HL-60 (cell line): ENCODE results near the gene DEUP1.

ENCODE experiments used
- DNase-seq, 2 experiments: peaks; one replicate each; pipeline ENCODE4 v3.0.0-alpha.2; 2010 to 2020; ENCODE audit warnings: low read depth in 1 of 2, low spot score in 1 of 2
- H3K27ac ChIP-seq: fragments of 250-450 bp; sonication (Bioruptor Pico); replicated peaks from 2 replicates; pipeline ENCODE4 v1.5.1; 2020; ENCODE audit warnings: mild to moderate bottlenecking, moderate library complexity
- H3K27me3 ChIP-seq: fragments of 250-450 bp; sonication (Bioruptor Pico); 2 replicates; pipeline ENCODE4 v1.5.1; 2021; ENCODE audit warnings: mild to moderate bottlenecking, moderate library complexity; ENCODE audit not compliant: insufficient read depth, poor library complexity, severe bottlenecking
- H3K4me3 ChIP-seq: replicated peaks from 2 replicates; pipeline ENCODE4 v1.5.1; 2011; ENCODE audit warnings: mild to moderate bottlenecking, control low read depth, low read length; ENCODE audit not compliant: insufficient read depth
- CTCF ChIP-seq: IDR thresholded peaks from one replicate; pipeline ENCODE4 v1.5.1; 2011; ENCODE audit warnings: low read length, control low read depth, inconsistent platforms; ENCODE audit not compliant: insufficient read depth
- GABPA ChIP-seq: IDR thresholded peaks from 2 replicates; pipeline ENCODE4 v1.6.1; 2012; ENCODE audit warnings: low read depth
- POLR2AphosphoS5 ChIP-seq: IDR thresholded peaks from 2 replicates; pipeline ENCODE4 v1.6.1; 2012; ENCODE audit warnings: low read depth
- SPI1 ChIP-seq: IDR thresholded peaks from 2 replicates; pipeline ENCODE4 v1.6.1; 2012; ENCODE audit warnings: low read depth, mild to moderate bottlenecking, borderline replicate concordance
- TF ChIP-seq, protein P1 (sequence below): IDR thresholded peaks from 2 replicates; pipeline ENCODE4 v1.6.1; 2012; ENCODE audit warnings: low read depth; ENCODE audit not compliant: insufficient replicate concordance

DEUP1 gene

GRCh38 chr11:93322207-93322606, 8.3 kb upstream of the DEUP1 start:
- H3K4me3 ChIP-seq: no peak overlapping the region
- TF ChIP-seq SPI1: no peak
- TF ChIP-seq, protein P1, sequence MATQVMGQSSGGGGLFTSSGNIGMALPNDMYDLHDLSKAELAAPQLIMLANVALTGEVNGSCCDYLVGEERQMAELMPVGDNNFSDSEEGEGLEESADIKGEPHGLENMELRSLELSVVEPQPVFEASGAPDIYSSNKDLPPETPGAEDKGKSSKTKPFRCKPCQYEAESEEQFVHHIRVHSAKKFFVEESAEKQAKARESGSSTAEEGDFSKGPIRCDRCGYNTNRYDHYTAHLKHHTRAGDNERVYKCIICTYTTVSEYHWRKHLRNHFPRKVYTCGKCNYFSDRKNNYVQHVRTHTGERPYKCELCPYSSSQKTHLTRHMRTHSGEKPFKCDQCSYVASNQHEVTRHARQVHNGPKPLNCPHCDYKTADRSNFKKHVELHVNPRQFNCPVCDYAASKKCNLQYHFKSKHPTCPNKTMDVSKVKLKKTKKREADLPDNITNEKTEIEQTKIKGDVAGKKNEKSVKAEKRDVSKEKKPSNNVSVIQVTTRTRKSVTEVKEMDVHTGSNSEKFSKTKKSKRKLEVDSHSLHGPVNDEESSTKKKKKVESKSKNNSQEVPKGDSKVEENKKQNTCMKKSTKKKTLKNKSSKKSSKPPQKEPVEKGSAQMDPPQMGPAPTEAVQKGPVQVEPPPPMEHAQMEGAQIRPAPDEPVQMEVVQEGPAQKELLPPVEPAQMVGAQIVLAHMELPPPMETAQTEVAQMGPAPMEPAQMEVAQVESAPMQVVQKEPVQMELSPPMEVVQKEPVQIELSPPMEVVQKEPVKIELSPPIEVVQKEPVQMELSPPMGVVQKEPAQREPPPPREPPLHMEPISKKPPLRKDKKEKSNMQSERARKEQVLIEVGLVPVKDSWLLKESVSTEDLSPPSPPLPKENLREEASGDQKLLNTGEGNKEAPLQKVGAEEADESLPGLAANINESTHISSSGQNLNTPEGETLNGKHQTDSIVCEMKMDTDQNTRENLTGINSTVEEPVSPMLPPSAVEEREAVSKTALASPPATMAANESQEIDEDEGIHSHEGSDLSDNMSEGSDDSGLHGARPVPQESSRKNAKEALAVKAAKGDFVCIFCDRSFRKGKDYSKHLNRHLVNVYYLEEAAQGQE: no peak
- TF ChIP-seq CTCF: no peak
- no peak for TF ChIP-seq GABPA
- no peak for TF ChIP-seq POLR2AphosphoS5
- DNase-seq: no peak

GRCh38 chr11:93323747-93324146, 6.8 kb upstream of the DEUP1 start:
- no peak for TF ChIP-seq GABPA
- TF ChIP-seq, protein P1: no peak
- no peak for TF ChIP-seq SPI1
- TF ChIP-seq POLR2AphosphoS5: no peak
- no peak for TF ChIP-seq CTCF
- H3K4me3 ChIP-seq: no peak overlapping the region
- no peak overlapping the region for H3K27ac ChIP-seq
- no peak for DNase-seq
- H3K27me3 ChIP-seq: no peaks in the 10 kb centered on the region

More at GRCh38 chr11:93322207-93322606, 8.3 kb upstream of the DEUP1 start:
- H3K27ac ChIP-seq: no peak overlapping the region
- no peaks in the 10 kb centered on the region for H3K27me3 ChIP-seq

- no peak overlapping the region for H3K4me3 ChIP-seq
- TF ChIP-seq, protein P1: no peak
- DNase-seq: no peak
- peaks cover 2% of the 10 kb centered on the region for H3K27me3 ChIP-seq
- H3K27ac ChIP-seq: no peak overlapping the region
Measured at GRCh38 chr11:93324500-93324899, 6.0 kb upstream of the DEUP1 start.

- peaks cover 4% of the 10 kb centered on the region for H3K27me3 ChIP-seq
- H3K27ac ChIP-seq: no peak overlapping the region
- TF ChIP-seq, protein P1: no peak
- TF ChIP-seq POLR2AphosphoS5 (no peak), GABPA (no peak), CTCF (no peak)
- DNase-seq: no peak
- no peak overlapping the region for H3K4me3 ChIP-seq
Measured at GRCh38 chr11:93326681-93327080, 3.9 kb upstream of the DEUP1 start.
